Measurements from ENCODE around the gene GOLGA6C. TPM values are rescaled to one million over a fixed set of nuclear protein-coding genes. Genes with fewer than 3 reads are reported as not detected.
"Not testable (repeated sequence)": the region's sequence is repeated elsewhere in the genome, so short reads cannot be mapped to it uniquely, and the experiment has no call there.

Gene GOLGA6C
- total RNA-seq, 1 experiment from 2014 or later, result 0.24 TPM

DNA sequence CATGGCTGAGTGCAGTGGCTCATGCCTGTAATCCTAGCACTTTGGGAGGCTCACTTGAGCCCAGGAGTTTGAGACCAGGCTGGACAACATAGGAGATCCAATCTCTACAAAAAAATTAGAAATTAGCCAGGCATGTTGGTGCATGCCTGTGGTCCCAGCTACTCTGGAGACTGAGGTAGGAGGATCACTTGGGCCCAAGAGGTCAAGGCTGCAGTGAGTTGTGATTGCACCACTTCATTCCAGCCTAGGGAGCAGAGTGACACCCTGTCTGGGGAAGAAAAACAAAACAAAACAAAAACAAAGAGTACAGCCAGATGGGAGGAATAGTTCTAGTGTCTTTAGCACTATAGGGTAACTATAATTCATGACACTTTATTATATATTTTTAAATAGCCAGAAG lies 51.6 kb downstream of the GOLGA6C start:
- no peak overlapping the region for H3K4me3 ChIP-seq (ENCODE audit: insufficient read depth, low read depth, low read length)
- DNase-seq, result no peak

GRCh38 chr15:75312548-75312947 lies 54.4 kb downstream of the GOLGA6C start:
- not testable (repeated sequence) for DNase-seq; H3K4me3 ChIP-seq (ENCODE audit: insufficient read depth, low read depth, low read length); H3K27me3 ChIP-seq (ENCODE audit: control insufficient read depth, insufficient read depth, low read length); H3K36me3 ChIP-seq (replicated peaks; ENCODE audit: control insufficient read depth, insufficient read depth, low read length)

More for the DNA sequence above, 51.6 kb downstream of the GOLGA6C start:
- no peaks in the 10 kb centered on the region for H3K36me3 ChIP-seq (replicated peaks; ENCODE audit: control insufficient read depth, insufficient read depth, low read length)
- H3K27me3 ChIP-seq (ENCODE audit: control insufficient read depth, insufficient read depth, low read length), result no peaks in the 10 kb centered on the region

GRCh38 chr15:75313116-75313845 lies 55.1 kb downstream of the GOLGA6C start:
- Histone ChIP-seq H3K4me3 (ENCODE audit: insufficient read depth, low read depth, low read length) (no peak overlapping the region), H3K27me3 (ENCODE audit: control insufficient read depth, insufficient read depth, low read length) (no peaks in the 10 kb centered on the region), H3K36me3 (replicated peaks; ENCODE audit: control insufficient read depth, insufficient read depth, low read length) (no peaks in the 10 kb centered on the region)
- DNase-seq, result no peak

- no peaks in the 10 kb centered on the region for H3K27me3 ChIP-seq (ENCODE audit: control insufficient read depth, insufficient read depth, low read length)
- no peak for DNase-seq
These were observed 56.6 kb downstream of the GOLGA6C start for GRCh38 chr15:75314552-75315290.

GRCh38 chr15:75319231-75319897 lies 61.2 kb downstream of the GOLGA6C start:
- H3K27me3 ChIP-seq (ENCODE audit: control insufficient read depth, insufficient read depth, low read length); DNase-seq; H3K4me3 ChIP-seq (ENCODE audit: insufficient read depth, low read depth, low read length); H3K36me3 ChIP-seq (replicated peaks; ENCODE audit: control insufficient read depth, insufficient read depth, low read length): not testable (repeated sequence)

More at GRCh38 chr15:75314552-75315290, 56.6 kb downstream of the GOLGA6C start:
- no peaks in the 10 kb centered on the region for H3K36me3 ChIP-seq (replicated peaks; ENCODE audit: control insufficient read depth, insufficient read depth, low read length)
- H3K4me3 ChIP-seq (ENCODE audit: insufficient read depth, low read depth, low read length), result no peak overlapping the region

Other genes with a start within 250 kb of the GOLGA6C start
- 34.4 and 35.2 TPM in 2 replicates for gene PPCDC, start 234.7 kb upstream of the GOLGA6C start, total RNA-seq (2014; rRNA removed; shearing (Covaris generic))
- gene C15orf39, start 56.5 kb upstream of the GOLGA6C start, total RNA-seq (2014; rRNA removed; shearing (Covaris generic)), result 35.9 and 37.1 TPM in 2 replicates
- gene GOLGA6D, start 24.5 kb downstream of the GOLGA6C start, total RNA-seq (2014; rRNA removed; shearing (Covaris generic)), result 0.28 and 1.1 TPM in 2 replicates
- gene COMMD4, start 77.7 kb downstream of the GOLGA6C start, total RNA-seq (2014; rRNA removed; shearing (Covaris generic)), result 125 and 169 TPM in 2 replicates
- gene NEIL1, start 88.7 kb downstream of the GOLGA6C start, total RNA-seq (2014; rRNA removed; shearing (Covaris generic)), result 14.7 and 23.8 TPM in 2 replicates
- gene MAN2C1, start 110.3 kb downstream of the GOLGA6C start, total RNA-seq (2014; rRNA removed; shearing (Covaris generic)), result 79.8 and 118 TPM in 2 replicates
- 42.7 and 44.9 TPM in 2 replicates for gene SIN3A, start 193.4 kb downstream of the GOLGA6C start, total RNA-seq (2014; rRNA removed; shearing (Covaris generic))

Measured in H7 (cell line).